Panc1 (cell line): ENCODE data around the gene DUSP18. TPM values are rescaled to one million over a fixed set of nuclear protein-coding genes. Genes with fewer than 3 reads are reported as not detected.

ENCODE experiments used
- ATAC-seq: fragments of 200-7000 bp; cut with Tn5 transposase; 2 replicates; pipeline ENCODE4 v1.9.1; 2020; ENCODE audit warnings: mild to moderate bottlenecking, moderate library complexity
- BruUV-seq: library from RNA; stranded (reverse); fragments of 400-500 nt; replicated peaks from 2 replicates; lab custom pipeline; 2021; lab: Mats Ljungman, UMichigan
- CTCF ChIA-PET: fragments of 300-600 bp; sonication (Branson Sonifier 250); formaldehyde crosslinking; loops from one replicate; lab custom pipeline; 2022; ENCODE audit warnings: antibody characterized with exemption; lab: Charles Lee
- POLR2A ChIA-PET: fragments of 300-600 bp; sonication (Branson Sonifier 250); formaldehyde crosslinking; loops from one replicate; lab custom pipeline; 2022; ENCODE audit warnings: antibody characterized with exemption; lab: Charles Lee
- DNase-seq: peaks from one replicate; pipeline ENCODE4 v3.0.0-alpha.2; 2010; ENCODE audit warnings: low read depth, low spot score
- H3K27ac ChIP-seq: 2 replicates; pipeline ENCODE4 v1.5.1; 2011; ENCODE audit warnings: mild to moderate bottlenecking, low read length, inconsistent platforms
- H3K27me3 ChIP-seq: fragments of 200-500 bp; sonication (Bioruptor generic); 2 replicates; pipeline ENCODE4 v1.6.0; 2014; ENCODE audit warnings: low read length, inconsistent platforms; ENCODE audit not compliant: control insufficient read depth, insufficient read depth
- H3K36me3 ChIP-seq: fragments of 200-500 bp; sonication (Bioruptor generic); 2 replicates; pipeline ENCODE4 v1.5.1; 2014; ENCODE audit warnings: inconsistent platforms, mild to moderate bottlenecking, low read length, moderate library complexity; ENCODE audit not compliant: control insufficient read depth, insufficient read depth
- H3K4me1 ChIP-seq: 2 replicates; pipeline ENCODE4 v1.5.1; 2011; ENCODE audit warnings: inconsistent platforms, mild to moderate bottlenecking, low read length, moderate library complexity; ENCODE audit not compliant: control insufficient read depth, insufficient read depth
- H3K4me3 ChIP-seq, 2 experiments: 2 replicates each; pipeline ENCODE4 v1.5.1; 2011 to 2012; ENCODE audit warnings: low read depth in 2 of 2, low read length in 2 of 2, mild to moderate bottlenecking in 2 of 2, inconsistent platforms in 1 of 2, moderate library complexity in 1 of 2
- H3K9me3 ChIP-seq: fragments of 200-500 bp; sonication (Bioruptor generic); 2 replicates; pipeline ENCODE4 v1.5.1; 2014; ENCODE audit warnings: low read depth, mild to moderate bottlenecking, inconsistent platforms, low read length, moderate library complexity; ENCODE audit not compliant: control insufficient read depth, insufficient read depth
- CTCF ChIP-seq: fragments of 450-650 bp; IDR thresholded peaks from 2 replicates; pipeline ENCODE4 v1.5.1; 2017; ENCODE audit warnings: mild to moderate bottlenecking
- POLR2AphosphoS5 ChIP-seq: IDR thresholded peaks from 2 replicates; pipeline ENCODE4 v1.6.1; 2012; ENCODE audit warnings: mild to moderate bottlenecking, low read depth, low read length, moderate library complexity
- SIN3A ChIP-seq: IDR thresholded peaks from 2 replicates; pipeline ENCODE4 v1.6.1; 2012; ENCODE audit warnings: low read depth, mild to moderate bottlenecking, low read length, moderate library complexity, borderline replicate concordance; ENCODE audit not compliant: insufficient read depth
- TCF7L2 ChIP-seq: IDR thresholded peaks from 2 replicates; pipeline ENCODE4 v1.6.1; 2011; ENCODE audit warnings: mild to moderate bottlenecking, low read depth, low read length, inconsistent platforms
- in situ Hi-C: cut with HindIII; loops from 2 replicates; pipeline ENCODE4 v1.10.0; 2016; ENCODE audit warnings: low sequenced_read_pairs, low pct_unique_long_range_greater_than_20kb
- intact Hi-C: fragments of 100-400 bp; cut with micrococcal nuclease; formaldehyde crosslinking; loops from one replicate; pipeline ENCODE4 v1.10.0; 2022; ENCODE audit not compliant: unreplicated experiment
- total RNA-seq: library from RNA; stranded (reverse); gene quantifications from one replicate; pipeline ENCODE4 v1.2.1, GENCODE V29; 2021; ENCODE audit not compliant: unreplicated experiment
- TF ChIP-seq, protein P1 (sequence below), 2 experiments: IDR thresholded peaks; 2 replicates each; pipeline ENCODE4 v1.6.1; 2011 to 2012; ENCODE audit warnings: low read depth in 2 of 2, control low read depth in 1 of 2, low read length in 1 of 2, mild to moderate bottlenecking in 1 of 2, moderate library complexity in 1 of 2; ENCODE audit not compliant: insufficient read depth in 1 of 2

DUSP18 gene
- total RNA-seq, 1 experiment from 2014 or later = 15.4 TPM

DNA sequence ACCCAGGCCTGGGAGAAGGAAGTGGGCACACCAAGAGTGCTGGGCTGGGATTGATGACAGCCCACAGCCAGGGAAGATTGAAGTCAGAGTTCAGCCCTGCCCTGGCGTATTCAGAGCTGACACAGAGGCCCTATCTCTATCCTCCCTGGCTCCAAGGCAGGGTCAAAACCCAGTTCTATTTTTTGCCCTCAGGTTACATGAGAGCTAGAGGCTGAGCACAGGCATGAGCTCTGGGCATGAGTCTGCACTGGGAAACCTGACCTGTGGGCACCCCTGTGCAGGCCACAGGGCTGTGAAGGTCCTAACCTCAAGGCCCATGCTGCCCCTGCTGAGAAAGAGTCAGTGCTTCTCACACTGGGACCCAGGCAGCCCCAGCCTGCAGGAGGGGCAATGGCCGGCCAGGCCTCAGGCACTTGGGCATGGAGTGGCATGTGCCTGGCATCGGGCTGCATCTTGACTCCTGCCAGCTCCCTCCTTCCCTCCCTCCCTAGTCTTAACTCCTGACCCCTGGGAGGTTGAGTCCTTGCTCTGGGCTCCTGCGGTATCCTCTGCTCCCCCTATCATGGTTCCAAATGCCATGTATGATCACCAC is 26.7 kb downstream of the DUSP18 start:
- ATAC-seq (no peak), DNase-seq (no peak)
- in situ Hi-C loops (no loop called here), intact Hi-C loops (no loop called here)
- Histone ChIP-seq H3K9me3 (no peaks in the 10 kb centered on the region), H3K27me3 (no peaks in the 10 kb centered on the region), H3K27ac (no peak overlapping the region), H3K36me3 (no peaks in the 10 kb centered on the region; the same call in 1 of the 2 replicates), H3K4me1 (0 out of 2 replicates have a peak, but pooled peaks cover 4% of the 10 kb centered on the region), H3K4me3 (no peak overlapping the region)
- no TSS peak for BruUV-seq
- POLR2A ChIA-PET = no interaction called here
- TF ChIP-seq SIN3A (no peak), TCF7L2 (no peak), POLR2AphosphoS5 (no peak), CTCF (no peak)
- TF ChIP-seq, protein P1, sequence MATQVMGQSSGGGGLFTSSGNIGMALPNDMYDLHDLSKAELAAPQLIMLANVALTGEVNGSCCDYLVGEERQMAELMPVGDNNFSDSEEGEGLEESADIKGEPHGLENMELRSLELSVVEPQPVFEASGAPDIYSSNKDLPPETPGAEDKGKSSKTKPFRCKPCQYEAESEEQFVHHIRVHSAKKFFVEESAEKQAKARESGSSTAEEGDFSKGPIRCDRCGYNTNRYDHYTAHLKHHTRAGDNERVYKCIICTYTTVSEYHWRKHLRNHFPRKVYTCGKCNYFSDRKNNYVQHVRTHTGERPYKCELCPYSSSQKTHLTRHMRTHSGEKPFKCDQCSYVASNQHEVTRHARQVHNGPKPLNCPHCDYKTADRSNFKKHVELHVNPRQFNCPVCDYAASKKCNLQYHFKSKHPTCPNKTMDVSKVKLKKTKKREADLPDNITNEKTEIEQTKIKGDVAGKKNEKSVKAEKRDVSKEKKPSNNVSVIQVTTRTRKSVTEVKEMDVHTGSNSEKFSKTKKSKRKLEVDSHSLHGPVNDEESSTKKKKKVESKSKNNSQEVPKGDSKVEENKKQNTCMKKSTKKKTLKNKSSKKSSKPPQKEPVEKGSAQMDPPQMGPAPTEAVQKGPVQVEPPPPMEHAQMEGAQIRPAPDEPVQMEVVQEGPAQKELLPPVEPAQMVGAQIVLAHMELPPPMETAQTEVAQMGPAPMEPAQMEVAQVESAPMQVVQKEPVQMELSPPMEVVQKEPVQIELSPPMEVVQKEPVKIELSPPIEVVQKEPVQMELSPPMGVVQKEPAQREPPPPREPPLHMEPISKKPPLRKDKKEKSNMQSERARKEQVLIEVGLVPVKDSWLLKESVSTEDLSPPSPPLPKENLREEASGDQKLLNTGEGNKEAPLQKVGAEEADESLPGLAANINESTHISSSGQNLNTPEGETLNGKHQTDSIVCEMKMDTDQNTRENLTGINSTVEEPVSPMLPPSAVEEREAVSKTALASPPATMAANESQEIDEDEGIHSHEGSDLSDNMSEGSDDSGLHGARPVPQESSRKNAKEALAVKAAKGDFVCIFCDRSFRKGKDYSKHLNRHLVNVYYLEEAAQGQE (IDR thresholded peaks at IDR 0.05; ENCODE audit: insufficient read depth in 1 of 2, low read depth in 2 of 2, low read length in 1 of 2) = no peak
- CTCF ChIA-PET = no interaction called here

GRCh38 chr22:30640361-30640760 is 27.3 kb downstream of the DUSP18 start:
- CTCF ChIA-PET = no interaction called here
- H3K27ac ChIP-seq = no peak overlapping the region
- 0 out of 2 replicates have a peak, but pooled peaks cover 4% of the 10 kb centered on the region for H3K4me1 ChIP-seq
- DNase-seq (no peak), ATAC-seq (no peak)
- no peaks in the 10 kb centered on the region for H3K27me3 ChIP-seq
- no TSS peak for BruUV-seq
- H3K9me3 ChIP-seq = no peaks in the 10 kb centered on the region
- POLR2A ChIA-PET = no interaction called here
- intact Hi-C loops = no loop called here
- in situ Hi-C loops = no loop called here
- H3K4me3 ChIP-seq = no peak overlapping the region
- no peaks in the 10 kb centered on the region; the same call in 1 of the 2 replicates for H3K36me3 ChIP-seq
- TF ChIP-seq POLR2AphosphoS5 = no peak
- TF ChIP-seq TCF7L2 = no peak
- TF ChIP-seq SIN3A = no peak
- no peak for TF ChIP-seq CTCF
- TF ChIP-seq, protein P1 (IDR thresholded peaks at IDR 0.05; ENCODE audit: insufficient read depth in 1 of 2, low read depth in 2 of 2, low read length in 1 of 2) = no peak
